ENCODE results near the gene CASP2.

DNA sequence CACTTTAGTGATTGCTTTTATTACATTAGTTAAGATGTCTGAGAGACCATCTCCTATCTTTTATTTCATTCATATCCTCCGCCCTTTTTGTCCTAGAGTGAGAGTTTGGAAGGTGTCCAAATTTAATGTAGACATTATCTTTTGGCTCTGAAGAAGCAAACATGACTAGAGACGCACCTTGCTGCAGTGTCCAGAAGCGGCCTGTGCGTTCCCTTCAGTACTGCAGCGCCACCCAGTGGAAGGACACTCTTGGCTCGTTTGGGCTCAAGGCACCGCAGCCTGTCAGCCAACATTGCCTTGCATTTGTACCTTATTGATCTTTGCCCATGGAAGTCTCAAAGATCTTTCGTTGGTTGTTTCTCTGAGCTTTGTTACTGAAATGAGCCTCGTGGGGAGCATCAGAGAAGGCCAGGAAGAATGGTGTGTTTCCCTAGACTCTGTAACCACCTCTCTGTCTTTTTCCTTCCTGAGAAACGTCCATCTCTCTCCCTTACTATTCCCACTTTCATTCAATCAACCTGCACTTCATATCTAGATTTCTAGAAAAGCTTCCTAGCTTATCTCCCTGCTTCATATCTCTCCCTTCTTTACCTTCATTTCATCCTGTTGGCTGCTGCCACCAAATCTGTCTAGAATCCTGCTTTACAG, 17.4 kb downstream of the CASP2 start:
- TF ChIP-seq POLR2A (IDR thresholded peaks at IDR 0.05; ENCODE audit: low read depth, low read length) (no peak), POLR2AphosphoS5 (IDR thresholded peaks at IDR 0.05; ENCODE audit: low read depth, low read length) (no peak)
